Measurements from ENCODE around the gene PCP2.

Gene PCP2

DNA sequence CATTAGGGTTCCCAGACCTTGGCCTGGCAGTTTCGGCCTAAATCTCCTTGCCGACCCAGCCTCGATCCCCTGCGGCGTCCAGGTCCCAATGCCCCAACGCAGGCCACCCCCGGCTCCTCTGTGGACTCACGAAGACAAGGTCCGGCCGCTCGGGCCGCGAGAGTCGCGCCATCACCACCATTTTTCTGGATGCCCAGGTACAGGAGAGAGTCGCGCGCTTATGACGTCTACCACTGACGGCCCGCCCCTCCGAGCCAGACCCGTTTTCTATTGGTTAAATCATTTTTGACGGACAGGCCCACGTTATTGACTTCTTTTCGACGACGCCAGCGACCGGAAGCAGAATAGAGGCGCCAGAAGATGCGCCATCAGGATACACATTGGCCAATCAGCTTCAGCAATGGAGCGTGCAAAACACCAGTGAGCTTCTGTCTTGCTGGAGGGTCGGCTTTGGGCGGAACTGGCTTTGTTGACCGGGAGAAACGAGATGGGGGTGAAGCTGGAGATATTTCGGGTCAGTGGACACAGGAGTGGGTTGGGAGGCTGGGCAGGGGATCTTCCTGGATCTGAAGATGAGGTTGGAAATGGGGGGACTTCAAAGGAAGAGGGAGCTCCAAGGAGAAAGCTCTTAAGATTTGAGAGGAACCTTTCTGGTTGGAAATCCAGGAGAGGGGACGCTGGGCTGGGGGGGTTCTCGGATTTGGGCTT, 4.0 kb downstream of the PCP2 start, which contains the start of the genes PET100 and XAB2:
TSS of gene PET100 (plus strand) at position 447 of the 708 bp plus-strand sequence. CDS start at position 488, 41 bp downstream.
TSS of gene XAB2 (minus strand) at position 199 of the 708 bp plus-strand sequence. CDS start at position 181, 18 bp downstream.
- peak within 1 kb of the TSS; percentile 89 for H3K4me3 ChIP-seq (ENCODE audit: low read depth, low read length)
- TF ChIP-seq, protein P1, sequence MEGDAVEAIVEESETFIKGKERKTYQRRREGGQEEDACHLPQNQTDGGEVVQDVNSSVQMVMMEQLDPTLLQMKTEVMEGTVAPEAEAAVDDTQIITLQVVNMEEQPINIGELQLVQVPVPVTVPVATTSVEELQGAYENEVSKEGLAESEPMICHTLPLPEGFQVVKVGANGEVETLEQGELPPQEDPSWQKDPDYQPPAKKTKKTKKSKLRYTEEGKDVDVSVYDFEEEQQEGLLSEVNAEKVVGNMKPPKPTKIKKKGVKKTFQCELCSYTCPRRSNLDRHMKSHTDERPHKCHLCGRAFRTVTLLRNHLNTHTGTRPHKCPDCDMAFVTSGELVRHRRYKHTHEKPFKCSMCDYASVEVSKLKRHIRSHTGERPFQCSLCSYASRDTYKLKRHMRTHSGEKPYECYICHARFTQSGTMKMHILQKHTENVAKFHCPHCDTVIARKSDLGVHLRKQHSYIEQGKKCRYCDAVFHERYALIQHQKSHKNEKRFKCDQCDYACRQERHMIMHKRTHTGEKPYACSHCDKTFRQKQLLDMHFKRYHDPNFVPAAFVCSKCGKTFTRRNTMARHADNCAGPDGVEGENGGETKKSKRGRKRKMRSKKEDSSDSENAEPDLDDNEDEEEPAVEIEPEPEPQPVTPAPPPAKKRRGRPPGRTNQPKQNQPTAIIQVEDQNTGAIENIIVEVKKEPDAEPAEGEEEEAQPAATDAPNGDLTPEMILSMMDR (IDR thresholded peaks at IDR 0.05; ENCODE audit: borderline replicate concordance, insufficient read depth, low read depth, low read length), result no peak

DNA sequence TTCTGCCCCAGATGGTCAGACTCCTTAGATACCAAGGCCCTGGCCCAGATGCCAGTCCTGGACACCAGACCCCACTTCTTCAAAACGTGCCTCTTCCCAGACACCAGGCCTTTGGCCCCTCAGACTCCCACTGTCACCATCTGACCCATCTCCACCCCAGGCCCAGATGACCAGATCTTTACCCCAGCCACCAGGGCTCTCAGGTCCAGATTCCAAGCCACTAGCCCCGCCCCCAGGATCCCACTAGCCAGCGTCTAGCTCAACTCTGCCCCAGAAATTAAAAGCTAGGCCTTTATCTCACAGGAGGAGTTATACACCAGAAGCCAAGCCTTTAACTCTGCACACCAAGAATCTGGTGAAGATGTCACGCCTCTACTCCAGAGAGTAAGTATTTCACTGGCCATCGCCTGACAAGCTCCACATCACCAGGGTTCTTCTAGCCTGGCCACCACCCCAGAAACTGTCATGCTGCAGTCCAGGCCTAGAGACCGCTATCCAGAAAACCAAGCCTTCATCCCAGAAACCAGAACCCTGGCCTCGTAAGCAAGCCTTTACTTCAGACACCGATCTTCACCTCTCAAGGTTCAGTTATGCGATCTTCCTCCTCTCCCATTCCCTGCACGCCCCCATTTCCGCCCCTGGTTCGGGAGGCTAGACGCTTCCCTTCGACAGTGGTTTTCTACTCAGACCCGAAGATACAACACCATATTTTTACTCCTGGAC, 4.8 kb downstream of the PCP2 start:
- TF ChIP-seq, protein P1 (IDR thresholded peaks at IDR 0.05; ENCODE audit: borderline replicate concordance, insufficient read depth, low read depth, low read length), result no peak
- peak overlapping the region; percentile 89 for H3K4me3 ChIP-seq (ENCODE audit: low read depth, low read length)

GRCh38 chr19:7627166-7627565, 6.4 kb downstream of the PCP2 start:
- TF ChIP-seq, protein P1 (IDR thresholded peaks at IDR 0.05; ENCODE audit: borderline replicate concordance, insufficient read depth, low read depth, low read length), result no peak
- no peak overlapping the region for H3K4me3 ChIP-seq (ENCODE audit: low read depth, low read length)

DNA sequence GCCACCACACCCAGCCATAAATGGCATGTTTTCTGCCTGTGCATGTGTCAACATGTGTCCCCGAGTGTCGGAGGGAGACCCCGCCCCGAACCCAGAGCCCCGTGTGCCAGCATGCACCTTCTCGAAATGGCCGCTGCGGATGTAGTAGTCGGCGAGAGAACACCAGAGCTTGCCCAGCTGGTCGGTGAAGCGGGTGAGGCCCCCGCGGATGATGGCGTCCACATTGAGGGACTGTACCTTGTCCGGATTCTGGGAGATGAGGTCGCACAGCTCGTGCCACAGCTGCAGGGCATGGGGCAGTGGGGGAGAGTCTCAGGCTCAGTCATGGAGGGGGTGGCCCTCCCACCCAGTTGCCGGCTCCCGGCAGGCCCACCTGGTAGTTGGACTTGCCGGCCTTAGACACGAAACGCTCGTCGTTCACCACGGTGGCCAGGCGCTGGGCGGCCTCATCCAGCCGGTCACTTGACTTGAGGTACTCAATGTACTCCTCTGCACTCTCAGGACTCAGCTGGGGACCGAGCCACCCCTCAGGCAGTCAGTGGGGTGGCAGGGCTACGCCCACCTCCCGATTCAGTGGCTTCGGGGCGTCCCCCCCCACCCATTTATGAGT, 7.7 kb downstream of the PCP2 start:
- H3K4me3 ChIP-seq (ENCODE audit: low read depth, low read length), result no peak overlapping the region
- TF ChIP-seq, protein P1 (IDR thresholded peaks at IDR 0.05; ENCODE audit: borderline replicate concordance, insufficient read depth, low read depth, low read length), result no peak

DNA sequence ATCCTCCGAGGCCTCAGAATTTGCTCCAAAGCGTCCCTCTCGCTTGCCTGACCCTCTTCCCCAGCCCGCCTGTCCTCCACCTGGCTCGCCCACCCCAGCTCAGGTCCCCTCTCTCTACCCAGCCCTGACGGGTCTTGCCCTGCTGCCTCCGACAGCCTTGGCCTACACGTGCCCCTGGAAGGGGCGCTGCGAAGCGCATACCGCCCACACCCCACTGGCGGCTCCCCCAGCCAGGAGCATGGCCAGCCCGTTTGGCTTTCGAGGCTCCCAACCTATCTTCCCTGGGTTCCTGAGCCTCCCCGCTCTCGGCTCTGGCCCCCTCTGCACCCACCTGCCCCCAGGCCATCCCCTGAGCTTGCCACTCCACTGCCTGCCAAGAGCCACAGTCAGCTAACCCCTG, 8.7 kb downstream of the PCP2 start:
- no peak overlapping the region for H3K4me3 ChIP-seq (ENCODE audit: low read depth, low read length)
- TF ChIP-seq, protein P1 (IDR thresholded peaks at IDR 0.05; ENCODE audit: borderline replicate concordance, insufficient read depth, low read depth, low read length), result no peak

DNA sequence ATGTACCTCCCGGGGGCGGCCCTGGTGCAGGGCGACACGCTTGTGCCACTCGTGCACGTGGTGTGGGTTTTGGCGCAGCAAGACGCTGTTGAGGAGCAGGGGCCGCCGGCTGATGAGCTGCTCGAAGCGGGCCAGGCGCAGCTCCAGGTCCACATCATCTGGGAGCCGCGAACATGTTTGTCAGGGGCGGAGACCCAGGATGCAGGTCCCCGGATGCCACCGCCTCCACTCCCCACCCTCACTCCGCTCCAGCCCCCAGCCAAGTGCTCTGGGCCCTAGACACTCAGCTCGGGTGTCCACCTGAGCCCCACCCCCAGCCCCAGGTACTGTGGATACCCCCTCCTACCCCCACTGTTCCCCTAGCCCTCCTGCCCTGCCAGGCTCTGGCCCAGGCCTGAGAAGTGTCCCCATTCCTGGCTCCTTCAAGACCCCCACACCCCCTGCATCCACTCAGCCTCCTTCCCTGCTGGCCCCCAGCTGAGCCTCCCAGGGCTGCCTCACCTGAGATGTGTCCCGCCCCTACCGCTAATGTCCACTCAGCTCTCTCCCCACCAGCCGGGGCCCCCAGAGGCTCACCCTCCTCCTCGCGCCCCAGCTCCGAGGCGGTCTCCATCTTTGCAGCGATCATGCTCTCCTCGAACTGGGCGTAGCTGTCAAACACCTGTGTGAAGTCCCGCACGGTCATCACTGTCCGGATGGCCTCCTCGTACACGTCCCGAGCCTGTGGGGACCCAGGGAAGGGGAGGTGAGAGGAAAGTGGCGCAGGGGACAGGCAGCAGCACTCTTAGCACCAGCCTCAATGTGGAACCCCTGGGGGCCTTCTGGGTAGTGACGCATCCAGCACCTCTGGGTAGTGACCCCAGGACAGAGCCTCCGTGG, 9.6 kb downstream of the PCP2 start:
- TF ChIP-seq, protein P1 (IDR thresholded peaks at IDR 0.05; ENCODE audit: borderline replicate concordance, insufficient read depth, low read depth, low read length), result no peak
- H3K4me3 ChIP-seq (ENCODE audit: low read depth, low read length), result no peak overlapping the region
